ENCODE measurements around the gene CDH6.

- TF ChIP-seq CTCF (IDR thresholded peaks at IDR 0.05; ENCODE audit: insufficient read depth, low read length, poor library complexity, severe bottlenecking) (no peak), EZH2phosphoT487 (conservative IDR thresholded peaks at IDR 0.05; ENCODE audit: low read length) (no peak)
These were observed 955 bp downstream of the CDH6 start for GRCh38 chr5:31194468-31194813.

All from SU-DHL-6 (cell line).